Thyroid gland (tissue), 4 donors: ENCODE measurements around the gene MAPK1. TPM values are rescaled to one million over a fixed set of nuclear protein-coding genes. Genes with fewer than 3 reads are reported as not detected.
"Not testable (repeated sequence)": the region's sequence is repeated elsewhere in the genome, so short reads cannot be mapped to it uniquely, and the experiment has no call there.

ENCODE experiments used
- DNase-seq, 2 donors: peaks; one replicate each; pipeline ENCODE4 v3.0.0-alpha.2; 2019
- H3K27ac ChIP-seq, 3 donors: fragments of 200-600 bp; sonication (generic); 1 replicate in 2 of 3; 2 replicates in 1 of 3; pipeline ENCODE4 v1.5.1; 2016 to 2019; ENCODE audit warnings: mild to moderate bottlenecking in 1 of 3, moderate library complexity in 1 of 3
- H3K27me3 ChIP-seq: fragments of 200-600 bp; sonication (generic); one replicate; pipeline ENCODE4 v1.5.1; 2019
- H3K36me3 ChIP-seq, 2 donors: fragments of 200-600 bp; sonication (generic); one replicate each; pipeline ENCODE4 v1.5.1; 2016 to 2019
- H3K4me1 ChIP-seq, 2 donors: fragments of 200-600 bp; sonication (generic); one replicate each; pipeline ENCODE4 v1.5.1; 2017 to 2019
- H3K4me3 ChIP-seq, 3 donors: fragments of 200-600 bp; sonication (generic); replicated peaks in 1 of 3; 1 replicate in 2 of 3; 2 replicates in 1 of 3; pipeline ENCODE4 v1.5.1; 2016; ENCODE audit warnings: mild to moderate bottlenecking in 1 of 3
- H3K9me3 ChIP-seq: fragments of 200-600 bp; sonication (generic); one replicate; pipeline ENCODE4 v1.5.1; 2017
- POLR2A ChIP-seq, 2 donors: fragments of 450-650 bp; IDR thresholded peaks; one replicate each; pipeline ENCODE4 v1.6.1; 2017; ENCODE audit warnings: antibody characterized with exemption in 2 of 2, mild to moderate bottlenecking in 2 of 2, moderate library complexity in 1 of 2
- WGBS, 2 donors: methylation state at CpG; one replicate each; pipeline ENCODE4 v1.1.5; 2017; 5-methylcytosine and 5-hydroxymethylcytosine counted together
- intact Hi-C: fragments of 100-400 bp; cut with DNase I; formaldehyde crosslinking; loops from one replicate; pipeline ENCODE4 v1.15.1; 2023
- total RNA-seq, 4 donors: library from RNA; depleted of rRNA; stranded (reverse); fragments of >200 nt; gene quantifications; one replicate each; pipeline ENCODE4 v1.2.3, GENCODE V29; 2016
- TF ChIP-seq, protein P1 (sequence below), 6 experiments: fragments of 200-600 bp in 3 of 6; fragments of 450-650 bp in 3 of 6; sonication (generic) in 3 of 6; IDR thresholded peaks; one replicate each; pipeline ENCODE4 v1.5.1; 2016 to 2019; ENCODE audit warnings: antibody characterized with exemption in 6 of 6, mild to moderate bottlenecking in 2 of 6, inconsistent platforms in 1 of 6, moderate library complexity in 1 of 6

The MAPK1 gene
- total RNA-seq, 4 donors from 2014 or later: 83.1 to 145 (median 97.9) TPM

- Histone ChIP-seq H3K36me3 (peaks cover 0 to 8% of the 10 kb centered on the region in 2 donors), H3K27ac (no peak overlapping the region), H3K9me3 (no peaks in the 10 kb centered on the region), H3K4me3 (no peak overlapping the region), H3K4me1 (peaks cover 10% of the 10 kb centered on the region in 2 donors), H3K27me3 (no peaks in the 10 kb centered on the region)
- TF ChIP-seq, protein P1, sequence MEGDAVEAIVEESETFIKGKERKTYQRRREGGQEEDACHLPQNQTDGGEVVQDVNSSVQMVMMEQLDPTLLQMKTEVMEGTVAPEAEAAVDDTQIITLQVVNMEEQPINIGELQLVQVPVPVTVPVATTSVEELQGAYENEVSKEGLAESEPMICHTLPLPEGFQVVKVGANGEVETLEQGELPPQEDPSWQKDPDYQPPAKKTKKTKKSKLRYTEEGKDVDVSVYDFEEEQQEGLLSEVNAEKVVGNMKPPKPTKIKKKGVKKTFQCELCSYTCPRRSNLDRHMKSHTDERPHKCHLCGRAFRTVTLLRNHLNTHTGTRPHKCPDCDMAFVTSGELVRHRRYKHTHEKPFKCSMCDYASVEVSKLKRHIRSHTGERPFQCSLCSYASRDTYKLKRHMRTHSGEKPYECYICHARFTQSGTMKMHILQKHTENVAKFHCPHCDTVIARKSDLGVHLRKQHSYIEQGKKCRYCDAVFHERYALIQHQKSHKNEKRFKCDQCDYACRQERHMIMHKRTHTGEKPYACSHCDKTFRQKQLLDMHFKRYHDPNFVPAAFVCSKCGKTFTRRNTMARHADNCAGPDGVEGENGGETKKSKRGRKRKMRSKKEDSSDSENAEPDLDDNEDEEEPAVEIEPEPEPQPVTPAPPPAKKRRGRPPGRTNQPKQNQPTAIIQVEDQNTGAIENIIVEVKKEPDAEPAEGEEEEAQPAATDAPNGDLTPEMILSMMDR (IDR thresholded peaks at IDR 0.05): no peak
- no peak for TF ChIP-seq POLR2A (IDR thresholded peaks at IDR 0.05)
- 88 to 92% methylated on average over 11 of the region's 11 CpGs for WGBS, 2 donors
- DNase-seq: no peak
- intact Hi-C loops: no loop called here
These were observed 75.5 kb downstream of the MAPK1 start for GRCh38 chr22:21791635-21792625.

DNA sequence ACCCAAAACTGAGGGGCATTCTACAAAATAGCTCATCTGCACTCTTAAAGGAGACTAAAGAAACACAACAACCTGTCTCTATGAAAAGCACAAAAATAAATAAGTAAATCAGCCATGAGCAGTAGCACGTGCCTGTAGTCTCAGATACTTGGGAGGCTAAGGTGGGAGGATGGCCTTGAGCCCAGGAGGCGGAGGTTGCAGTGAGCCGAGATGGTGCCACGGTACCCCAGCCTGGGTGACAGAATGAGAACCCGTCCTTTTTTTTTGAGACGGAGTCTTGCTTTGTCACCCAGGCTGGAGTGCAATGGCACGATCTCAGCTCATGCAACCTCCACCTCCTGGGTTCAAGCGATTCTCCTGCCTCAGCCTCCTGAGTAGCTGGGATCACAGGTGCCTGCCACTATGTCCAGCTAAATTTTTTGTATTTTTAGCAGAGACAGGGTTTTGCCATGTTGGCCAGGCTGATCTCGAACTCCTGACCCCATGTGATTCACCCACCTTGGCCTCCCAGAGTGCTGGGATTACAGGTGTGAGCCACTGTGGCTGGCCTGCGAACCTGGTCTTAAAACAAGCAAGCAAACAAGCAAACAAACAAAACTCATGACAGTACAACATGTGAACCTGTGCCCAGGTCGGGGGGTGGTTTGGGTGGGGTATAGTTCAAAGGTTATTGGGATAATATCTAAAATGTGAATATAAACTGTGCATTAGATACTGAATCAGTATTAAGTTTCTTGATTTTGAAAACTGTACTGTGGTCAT is 76.4 kb downstream of the MAPK1 start:
- H3K27ac ChIP-seq, H3K27me3 ChIP-seq, H3K9me3 ChIP-seq, H3K36me3 ChIP-seq, intact Hi-C loops, DNase-seq, H3K4me1 ChIP-seq, H3K4me3 ChIP-seq: not testable (repeated sequence)
- WGBS, 2 donors: 96 to 97% methylated on average over 11 of the region's 11 CpGs

DNA sequence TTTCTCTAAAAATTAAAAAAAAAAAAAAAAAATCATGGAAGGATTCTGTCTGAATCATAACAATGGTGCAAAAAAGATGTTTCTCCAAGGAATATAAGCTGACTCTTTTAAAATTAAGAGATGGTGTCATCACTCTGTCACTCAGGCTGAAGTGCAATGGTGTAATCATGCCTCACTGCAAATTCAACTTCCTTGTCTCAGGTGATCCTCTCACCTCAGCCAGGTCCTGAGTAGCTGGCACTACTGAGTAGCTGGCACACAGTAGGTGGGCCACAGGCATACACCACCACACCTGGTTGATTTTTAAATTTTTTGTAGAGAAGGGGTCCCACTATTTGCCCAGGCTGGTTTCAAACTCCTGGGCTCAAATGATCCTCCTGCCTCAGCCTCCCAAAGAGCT is 77.1 kb downstream of the MAPK1 start:
- no peaks in the 10 kb centered on the region for H3K27me3 ChIP-seq
- TF ChIP-seq, protein P1 (IDR thresholded peaks at IDR 0.05): no peak
- no peak for TF ChIP-seq POLR2A (IDR thresholded peaks at IDR 0.05)
- no peak for DNase-seq
- intact Hi-C loops: no loop called here
- H3K4me3 ChIP-seq: no peak overlapping the region
- no peak overlapping the region for H3K27ac ChIP-seq
- peaks cover 0 to 8% of the 10 kb centered on the region in 2 donors for H3K36me3 ChIP-seq
- no peaks in the 10 kb centered on the region for H3K9me3 ChIP-seq
- H3K4me1 ChIP-seq: no peaks in the 10 kb centered on the region

DNA sequence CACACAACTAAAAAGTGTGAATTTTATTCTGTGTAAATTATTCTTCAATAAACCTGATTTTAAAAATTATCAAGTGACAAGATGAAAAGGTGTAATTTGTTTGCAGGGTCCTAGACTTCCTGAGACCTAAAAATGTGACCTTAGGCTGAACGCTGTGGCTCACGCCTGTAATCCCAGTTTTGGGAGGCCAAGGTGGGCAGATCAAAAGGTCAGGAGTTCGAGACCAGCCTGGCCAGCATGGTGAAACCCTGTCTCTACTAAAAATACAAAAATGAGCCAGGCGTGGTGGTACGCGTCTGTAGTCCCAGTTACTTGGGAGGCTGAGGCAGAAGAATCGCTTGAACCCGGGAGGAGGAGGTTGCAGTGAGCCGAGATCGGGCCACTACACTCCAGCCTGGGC is 79.9 kb downstream of the MAPK1 start:
- H3K36me3 ChIP-seq, DNase-seq, H3K4me1 ChIP-seq, H3K27me3 ChIP-seq, intact Hi-C loops, H3K27ac ChIP-seq, H3K9me3 ChIP-seq, H3K4me3 ChIP-seq: not testable (repeated sequence)
- 96 to 97% methylated on average over 10 of the region's 10 CpGs for WGBS, 2 donors

DNA sequence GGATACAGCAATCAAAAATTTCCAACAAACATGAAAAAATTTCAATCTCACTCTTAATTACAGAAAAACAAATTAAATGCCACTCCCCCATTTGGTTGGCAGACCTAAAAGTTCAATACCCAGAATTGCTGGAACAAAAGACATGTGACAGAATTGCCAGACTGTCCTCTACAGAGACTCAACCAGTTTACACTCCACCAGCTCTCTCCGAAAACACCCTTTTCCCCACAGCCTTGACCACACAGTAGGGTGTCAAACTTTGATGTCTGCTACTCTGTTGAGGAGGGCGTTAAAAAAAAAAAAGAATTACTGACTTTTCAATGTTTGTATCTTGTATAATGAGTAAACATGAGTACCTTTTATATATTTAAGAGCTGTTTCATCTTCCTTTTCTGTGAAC is 87.2 kb downstream of the MAPK1 start:
- TF ChIP-seq POLR2A (IDR thresholded peaks at IDR 0.05): no peak
- TF ChIP-seq, protein P1 (IDR thresholded peaks at IDR 0.05): no peak
- H3K27ac ChIP-seq: no peak overlapping the region
- no peak overlapping the region for H3K4me3 ChIP-seq
- intact Hi-C loops: no loop called here
- DNase-seq: no peak
- H3K27me3 ChIP-seq: no peaks in the 10 kb centered on the region
- H3K9me3 ChIP-seq: no peaks in the 10 kb centered on the region
- peaks cover 0 to 9% of the 10 kb centered on the region in 2 donors for H3K36me3 ChIP-seq
- no peaks in the 10 kb centered on the region for H3K4me1 ChIP-seq
- WGBS, 2 donors: 94 to 98% methylated on average over 2 of the region's 2 CpGs

GRCh38 chr22:21779444-21779843 is 88.0 kb downstream of the MAPK1 start:
- DNase-seq: no peak
- no peaks in the 10 kb centered on the region for H3K27me3 ChIP-seq
- no peak overlapping the region for H3K4me3 ChIP-seq
- WGBS, 2 donors: 94 to 95% methylated on average over 2 of the region's 2 CpGs
- intact Hi-C loops: no loop called here
- H3K4me1 ChIP-seq: no peaks in the 10 kb centered on the region
- peaks cover 0 to 9% of the 10 kb centered on the region in 2 donors for H3K36me3 ChIP-seq
- TF ChIP-seq POLR2A (IDR thresholded peaks at IDR 0.05): no peak
- TF ChIP-seq, protein P1 (IDR thresholded peaks at IDR 0.05): no peak
- no peaks in the 10 kb centered on the region for H3K9me3 ChIP-seq
- H3K27ac ChIP-seq: no peak overlapping the region
